Adrenal gland (tissue), 12 donors: ENCODE results near the gene SMIM34. TPM values are rescaled to one million over a fixed set of nuclear protein-coding genes. Genes with fewer than 3 reads are reported as not detected.
"Not testable (repeated sequence)": the region's sequence is repeated elsewhere in the genome, so short reads cannot be mapped to it uniquely, and the experiment has no call there.

Experiments
- DNase-seq, 7 donors: peaks; one replicate each; pipeline ENCODE4 v3.0.0-alpha.2; 2019 to 2020
- H3K27ac ChIP-seq, 5 donors: fragments of 200-600 bp; sonication (generic) in 4 of 5; 1 replicate in 3 of 5; 2 replicates in 2 of 5; pipeline versions ENCODE4 v1.5.1 to v1.8.0; 2016 to 2020; ENCODE audit warnings: mild to moderate bottlenecking in 1 of 5
- H3K27me3 ChIP-seq: fragments of 200-600 bp; 2 replicates; pipeline ENCODE4 v1.8.0; 2021
- H3K36me3 ChIP-seq, 2 donors: fragments of 200-600 bp; replicated peaks in 1 of 2; 1 replicate in 1 of 2; 2 replicates in 1 of 2; pipeline versions ENCODE4 v1.5.1 to v1.8.0; 2018 to 2022
- H3K4me1 ChIP-seq, 2 donors: fragments of 200-600 bp; replicated peaks in 1 of 2; 1 replicate in 1 of 2; 2 replicates in 1 of 2; pipeline versions ENCODE4 v1.5.1 to v1.8.0; 2018 to 2021
- H3K4me3 ChIP-seq, 4 donors: fragments of 200-600 bp; sonication (generic) in 3 of 4; one replicate each; pipeline ENCODE4 v1.5.1; 2016 to 2018
- H3K9me3 ChIP-seq, 3 donors: fragments of 200-600 bp; sonication (generic) in 1 of 3; replicated peaks in 1 of 3; 1 replicate in 2 of 3; 2 replicates in 1 of 3; pipeline versions ENCODE4 v1.5.1 to v1.8.0; 2016 to 2021
- WGBS, 4 donors: extraction: QIAGEN DNeasy Blood & Tissue Kit in 2 of 4; methylation state at CpG; one replicate each; pipeline versions ENCODE4 v1.1.5 to v1.1.7; 2013 to 2017; 5-methylcytosine and 5-hydroxymethylcytosine counted together
- intact Hi-C, 2 donors: fragments of 100-400 bp; cut with DNase I; formaldehyde crosslinking; loops; one replicate each; pipeline versions ENCODE4 v1.14.1 to v1.15.0; 2022 to 2023
- polyA plus RNA-seq, 3 donors: library from polyadenylated mRNA; stranded (reverse); fragments of 200-250 nt in 2 of 3; fragments of 350-450 nt in 1 of 3; fragmentation: Illumina TruSeq in 1 of 3; extraction: RNeasy Lipid Tissue Mini Kit (QIAGEN cat#74804) in 1 of 3; gene quantifications; one replicate each; pipeline ENCODE4 v1.2.3, GENCODE V29; 2013 to 2014
- total RNA-seq, 9 donors: library from RNA; depleted of rRNA in 4 of 9; stranded (reverse); fragments of >200 nt in 4 of 9; fragments of 120-200 nt in 1 of 9; fragmentation: NEBNext Ultra II Directional in 1 of 9; extraction: Animal tissue kit (Norgen Biotek cat#: 25700) in 1 of 9; gene quantifications; one replicate each; pipeline versions ENCODE4 v1.1.0 to v1.2.4, GENCODE V29; 2013 to 2023
- donor health status: healthy with polysubstance abuse.
- donor health status: Bipolar disorder and iron deficiency.
- donor health status: DM: yes; HTN: yes; CAD: no.
- donor health status: DM: no; HTN: no; CAD: no.
- donor health status: DM: no; HTN: no; CAD: no.
- donor health status: DM: yes; HTN: yes; CAD: no.

Gene SMIM34
- total and polyA plus RNA-seq, 12 donors, result 0.28 TPM; not detected in 11

- H3K9me3 ChIP-seq, intact Hi-C loops, H3K4me1 ChIP-seq, H3K27ac ChIP-seq, H3K27me3 ChIP-seq, H3K36me3 ChIP-seq, H3K4me3 ChIP-seq, DNase-seq: not testable (repeated sequence)
- no CpG with 5 or more reads among the region's 5 CpGs for WGBS, 4 donors
These were observed 6.2 kb downstream of the SMIM34 start for GRCh38 chr21:34417448-34418077.

- H3K4me3 ChIP-seq, H3K4me1 ChIP-seq, DNase-seq, intact Hi-C loops, H3K36me3 ChIP-seq, H3K27me3 ChIP-seq, H3K9me3 ChIP-seq, H3K27ac ChIP-seq: not testable (repeated sequence)
- no CpG with 5 or more reads among the region's 9 CpGs for WGBS, 4 donors
These were observed 16.5 kb downstream of the SMIM34 start for GRCh38 chr21:34407294-34407693.

GRCh38 chr21:34406676-34407075 is 17.1 kb downstream of the SMIM34 start:
- not testable (repeated sequence) for DNase-seq
- WGBS, 4 donors, result no CpG with 5 or more reads among the region's 2 CpGs

GRCh38 chr21:34406102-34406501 is 17.6 kb downstream of the SMIM34 start:
- H3K27ac ChIP-seq, H3K4me1 ChIP-seq, H3K27me3 ChIP-seq, H3K36me3 ChIP-seq, DNase-seq, H3K4me3 ChIP-seq, intact Hi-C loops, H3K9me3 ChIP-seq: not testable (repeated sequence)
- no CpG with 5 or more reads among the region's 6 CpGs for WGBS, 4 donors

More at GRCh38 chr21:34406676-34407075, 17.1 kb downstream of the SMIM34 start:
- H3K4me1 ChIP-seq, H3K27ac ChIP-seq, intact Hi-C loops, H3K4me3 ChIP-seq, H3K9me3 ChIP-seq, H3K36me3 ChIP-seq, H3K27me3 ChIP-seq: not testable (repeated sequence)

- H3K27ac ChIP-seq, H3K9me3 ChIP-seq, H3K27me3 ChIP-seq, intact Hi-C loops, H3K36me3 ChIP-seq, DNase-seq, H3K4me3 ChIP-seq, H3K4me1 ChIP-seq: not testable (repeated sequence)
- WGBS, 4 donors, result no CpG with 5 or more reads among the region's 2 CpGs
These were observed 18.1 kb downstream of the SMIM34 start for GRCh38 chr21:34405686-34406085.

GRCh38 chr21:34404742-34405141 is 19.0 kb downstream of the SMIM34 start:
- intact Hi-C loops, DNase-seq: not testable (repeated sequence)
- no CpG with 5 or more reads among the region's 5 CpGs for WGBS, 4 donors

GRCh38 chr21:34400522-34400921 is 23.2 kb downstream of the SMIM34 start:
- H3K36me3 ChIP-seq, H3K4me3 ChIP-seq, H3K9me3 ChIP-seq, DNase-seq, H3K27ac ChIP-seq, intact Hi-C loops, H3K4me1 ChIP-seq, H3K27me3 ChIP-seq: not testable (repeated sequence)
- no CpG with 5 or more reads among the region's 5 CpGs for WGBS, 4 donors

More at GRCh38 chr21:34404742-34405141, 19.0 kb downstream of the SMIM34 start:
- H3K4me3 ChIP-seq, H3K27me3 ChIP-seq, H3K36me3 ChIP-seq, H3K4me1 ChIP-seq, H3K27ac ChIP-seq, H3K9me3 ChIP-seq: not testable (repeated sequence)

GRCh38 chr21:34383724-34384415 is 39.9 kb downstream of the SMIM34 start:
- H3K4me3 ChIP-seq, DNase-seq, intact Hi-C loops, H3K27me3 ChIP-seq, H3K9me3 ChIP-seq, H3K4me1 ChIP-seq, H3K36me3 ChIP-seq, H3K27ac ChIP-seq: not testable (repeated sequence)
- WGBS, 4 donors, result no CpG with 5 or more reads among the region's 14 CpGs

- H3K9me3 ChIP-seq, intact Hi-C loops, H3K27me3 ChIP-seq, H3K4me1 ChIP-seq, H3K36me3 ChIP-seq, H3K27ac ChIP-seq, DNase-seq, H3K4me3 ChIP-seq: not testable (repeated sequence)
- WGBS, 4 donors, result no CpG with 5 or more reads among the region's 2 CpGs
These were observed 40.6 kb downstream of the SMIM34 start for GRCh38 chr21:34383138-34383537.

- H3K4me3 ChIP-seq, intact Hi-C loops, H3K27me3 ChIP-seq, H3K9me3 ChIP-seq, H3K36me3 ChIP-seq, DNase-seq, H3K27ac ChIP-seq, H3K4me1 ChIP-seq: not testable (repeated sequence)
- no CpG with 5 or more reads among the region's 33 CpGs for WGBS, 4 donors
These were observed 48.2 kb downstream of the SMIM34 start for GRCh38 chr21:34375619-34375972.

- WGBS, 4 donors, result no CpG with 5 or more reads among the region's 49 CpGs
- H3K9me3 ChIP-seq, H3K4me3 ChIP-seq, H3K27me3 ChIP-seq, DNase-seq, H3K4me1 ChIP-seq, H3K36me3 ChIP-seq, H3K27ac ChIP-seq, intact Hi-C loops: not testable (repeated sequence)
These were observed 48.7 kb downstream of the SMIM34 start, which contains the start of gene SMIM11 for GRCh38 chr21:34374940-34375618. SMIM11 (plus strand) TSS chr21:34375507; CDS start chr21:34379505, 3,998 bp downstream.
